Keratinocyte (primary cell): Measurements from ENCODE around the gene PCDH9.

Source experiments
- CTCF ChIP-seq, 3 experiments: IDR thresholded peaks in 1 of 3; conservative IDR thresholded peaks in 1 of 3; optimal IDR thresholded peaks in 1 of 3; 2 replicates in 2 of 3; 3 replicates in 1 of 3; pipeline versions ENCODE3 to v1.5.1; 2011; ENCODE audit warnings: low read length in 3 of 3, mild to moderate bottlenecking in 3 of 3, moderate library complexity in 2 of 3, control low read depth in 1 of 3, inconsistent platforms in 1 of 3; ENCODE audit not compliant: insufficient read depth in 2 of 3; ENCODE audit errors: extremely low read depth in 1 of 3
- EZH2 ChIP-seq: IDR thresholded peaks from one replicate; pipeline ENCODE4 v1.6.1; 2012; ENCODE audit warnings: inconsistent platforms, mild to moderate bottlenecking, low read length, moderate library complexity

DNA sequence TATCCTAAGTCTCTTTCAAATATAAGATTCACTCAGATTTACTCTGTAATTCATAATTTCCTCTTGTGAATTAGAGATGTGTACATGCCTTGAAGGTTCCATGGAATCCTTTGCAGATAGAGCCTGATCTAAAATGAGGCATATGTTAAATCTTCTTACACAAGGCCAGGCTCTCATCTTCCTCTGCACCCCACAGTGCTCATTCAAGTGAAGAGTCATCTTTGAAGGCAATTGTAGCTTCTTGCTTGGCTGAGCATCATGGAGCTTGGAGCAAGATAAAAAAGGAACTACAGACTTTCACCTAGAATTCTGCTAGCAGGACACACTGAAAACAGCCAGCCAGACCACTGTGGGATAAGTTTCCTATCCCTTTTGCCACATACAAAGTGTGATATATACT, 566.4 kb downstream of the PCDH9 start:
- TF ChIP-seq CTCF (optimal IDR thresholded peaks at IDR 0.05 in 1 of 3, IDR thresholded peaks at IDR 0.05 in 1 of 3, conservative IDR thresholded peaks at IDR 0.05 in 1 of 3; ENCODE audit: extremely low read depth in 1 of 3, insufficient read depth in 2 of 3, low read length in 3 of 3) = no peak
- no peak for TF ChIP-seq EZH2
